ENCODE data around the gene AKR1C1. TPM values are rescaled to one million over a fixed set of nuclear protein-coding genes. Genes with fewer than 3 reads are reported as not detected.
"Not testable (repeated sequence)": the region's sequence is repeated elsewhere in the genome, so short reads cannot be mapped to it uniquely, and the experiment has no call there.

Gene AKR1C1
- not detected for polyA plus RNA-seq (ENCODE audit: low read depth in 6 of 6)

GRCh38 chr10:4962876-4963814 lies at the start of gene AKR1C1:
Gene AKR1C1 (plus strand): TSS chr10:4963415. CDS start chr10:4963445, 30 bp downstream.
- H3K36me3 Mint-ChIP-seq; DNase-seq; H3K4me1 Mint-ChIP-seq; ATAC-seq (ENCODE audit: low read depth in 2 of 2); H3K9me3 Mint-ChIP-seq; H3K27ac Mint-ChIP-seq; H3K4me3 Mint-ChIP-seq; H3K27me3 Mint-ChIP-seq: not testable (repeated sequence)

DNA sequence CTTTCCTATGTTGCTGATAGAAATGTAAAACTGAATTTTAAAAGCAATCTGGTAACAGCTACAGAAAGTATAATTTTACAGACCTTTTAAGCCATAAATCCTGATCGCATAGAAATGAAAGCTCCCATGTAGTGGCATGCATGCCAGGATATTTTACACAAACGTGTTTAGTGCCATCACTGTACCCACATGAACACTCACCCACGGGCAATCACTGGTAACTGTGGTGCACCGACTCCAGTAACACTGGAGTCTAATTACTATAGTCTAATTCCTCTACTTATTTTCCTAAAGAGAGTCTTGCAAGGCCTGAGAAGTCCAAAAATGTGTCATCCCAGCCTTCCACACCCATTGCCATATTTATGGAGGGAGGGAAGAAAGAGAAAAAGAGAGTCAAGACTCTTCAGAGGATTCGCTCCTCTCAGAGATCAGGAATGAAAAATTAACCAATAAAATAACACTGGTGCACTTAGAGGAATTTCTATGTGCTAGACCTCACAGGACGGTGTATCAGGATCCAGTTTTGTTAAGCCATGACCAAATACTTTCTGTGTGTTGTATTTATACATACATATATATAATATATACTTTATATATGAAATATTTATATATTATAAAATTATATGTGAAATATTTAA lies 48.9 kb upstream of the AKR1C1 start:
- H3K27me3 Mint-ChIP-seq = no peaks in the 10 kb centered on the region
- DNase-seq (no peak), ATAC-seq (ENCODE audit: low read depth in 2 of 2) (no peak)
- no peaks in the 10 kb centered on the region for H3K36me3 Mint-ChIP-seq
- H3K27ac Mint-ChIP-seq = no peak overlapping the region
- no peak overlapping the region for H3K4me3 Mint-ChIP-seq
- no peaks in the 10 kb centered on the region for H3K4me1 Mint-ChIP-seq
- peaks cover 0 to 5% (median 0%) of the 10 kb centered on the region in 7 donors for H3K9me3 Mint-ChIP-seq

GRCh38 chr10:4916086-4916716 lies 47.0 kb upstream of the AKR1C1 start:
- H3K27me3 Mint-ChIP-seq = no peaks in the 10 kb centered on the region
- ATAC-seq (ENCODE audit: low read depth in 2 of 2) = no peak
- no peaks in the 10 kb centered on the region for H3K36me3 Mint-ChIP-seq

GRCh38 chr10:4918236-4918635 lies 45.0 kb upstream of the AKR1C1 start:
- ATAC-seq (ENCODE audit: low read depth in 2 of 2) (no peak), DNase-seq (no peak)
- H3K4me1 Mint-ChIP-seq = no peaks in the 10 kb centered on the region
- peaks cover 0 to 2% (median 0%) of the 10 kb centered on the region in 7 donors for H3K9me3 Mint-ChIP-seq
- no peaks in the 10 kb centered on the region for H3K36me3 Mint-ChIP-seq
- H3K27ac Mint-ChIP-seq = no peak overlapping the region
- H3K27me3 Mint-ChIP-seq = no peaks in the 10 kb centered on the region
- H3K4me3 Mint-ChIP-seq = no peak overlapping the region

More at GRCh38 chr10:4916086-4916716, 47.0 kb upstream of the AKR1C1 start:
- Mint-ChIP-seq H3K27ac (no peak overlapping the region), H3K4me3 (no peak overlapping the region), H3K9me3 (no peaks in the 10 kb centered on the region), H3K4me1 (no peaks in the 10 kb centered on the region)
- no peak for DNase-seq

DNA sequence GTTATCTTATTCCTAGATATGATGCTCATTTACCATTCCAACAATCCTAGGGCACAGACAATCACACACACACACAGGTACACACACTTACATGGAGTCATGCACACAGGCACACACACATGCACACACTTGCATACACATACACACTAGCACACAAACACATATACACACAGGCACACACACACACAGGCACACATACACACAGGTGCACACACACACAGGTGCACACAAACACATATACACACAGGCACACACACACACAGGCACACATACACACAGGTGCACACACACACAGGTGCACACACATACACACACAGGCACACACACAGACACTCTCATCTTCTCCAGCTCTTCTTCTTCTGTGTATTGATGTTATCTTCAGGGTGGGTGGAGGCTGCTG lies 38.7 kb upstream of the AKR1C1 start:
- not testable (repeated sequence) for ATAC-seq (ENCODE audit: low read depth in 2 of 2); H3K27ac Mint-ChIP-seq; H3K4me3 Mint-ChIP-seq; DNase-seq; H3K4me1 Mint-ChIP-seq; H3K27me3 Mint-ChIP-seq
- Mint-ChIP-seq H3K9me3 (peaks cover 8 to 37% (median 16%) of the 10 kb centered on the region in 7 donors), H3K36me3 (peaks cover 0 to 13% of the 10 kb centered on the region in 2 donors)

GRCh38 chr10:4926400-4926799 lies 36.8 kb upstream of the AKR1C1 start:
- Mint-ChIP-seq H3K27me3 (no peaks in the 10 kb centered on the region), H3K27ac (no peak overlapping the region), H3K4me3 (no peak overlapping the region), H3K9me3 (peaks cover 11 to 46% (median 22%) of the 10 kb centered on the region in 7 donors), H3K36me3 (peaks cover 0 to 13% of the 10 kb centered on the region in 2 donors), H3K4me1 (no peaks in the 10 kb centered on the region)
- DNase-seq = no peak
- no peak for ATAC-seq (ENCODE audit: low read depth in 2 of 2)

DNA sequence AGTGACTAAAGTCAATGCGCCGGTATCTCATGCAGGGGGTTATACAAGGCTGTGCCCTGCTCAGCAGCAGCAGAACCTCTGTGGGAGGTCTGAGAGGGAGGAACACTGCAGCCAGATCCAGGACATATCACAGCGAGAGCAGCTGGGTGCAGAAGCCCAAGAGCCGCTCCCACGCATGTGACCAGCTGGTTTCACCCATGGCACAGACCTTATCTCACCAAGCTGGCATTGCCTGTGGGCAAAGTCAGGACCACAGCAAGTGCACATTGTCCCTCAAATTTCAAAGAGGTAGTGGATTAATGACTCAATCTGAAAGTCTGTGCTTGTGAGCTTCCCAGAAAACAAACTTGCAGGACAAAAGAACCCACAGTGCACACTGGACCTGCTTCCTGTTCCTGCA lies 31.6 kb upstream of the AKR1C1 start:
- no peak overlapping the region for H3K27ac Mint-ChIP-seq
- H3K36me3 Mint-ChIP-seq = peaks cover 0 to 6% of the 10 kb centered on the region in 2 donors
- no peak for DNase-seq
- H3K4me3 Mint-ChIP-seq = no peak overlapping the region
- no peaks in the 10 kb centered on the region for H3K27me3 Mint-ChIP-seq
- no peak for ATAC-seq (ENCODE audit: low read depth in 2 of 2)
- H3K9me3 Mint-ChIP-seq = peaks cover 5 to 22% (median 9%) of the 10 kb centered on the region in 7 donors
- H3K4me1 Mint-ChIP-seq = no peaks in the 10 kb centered on the region

DNA sequence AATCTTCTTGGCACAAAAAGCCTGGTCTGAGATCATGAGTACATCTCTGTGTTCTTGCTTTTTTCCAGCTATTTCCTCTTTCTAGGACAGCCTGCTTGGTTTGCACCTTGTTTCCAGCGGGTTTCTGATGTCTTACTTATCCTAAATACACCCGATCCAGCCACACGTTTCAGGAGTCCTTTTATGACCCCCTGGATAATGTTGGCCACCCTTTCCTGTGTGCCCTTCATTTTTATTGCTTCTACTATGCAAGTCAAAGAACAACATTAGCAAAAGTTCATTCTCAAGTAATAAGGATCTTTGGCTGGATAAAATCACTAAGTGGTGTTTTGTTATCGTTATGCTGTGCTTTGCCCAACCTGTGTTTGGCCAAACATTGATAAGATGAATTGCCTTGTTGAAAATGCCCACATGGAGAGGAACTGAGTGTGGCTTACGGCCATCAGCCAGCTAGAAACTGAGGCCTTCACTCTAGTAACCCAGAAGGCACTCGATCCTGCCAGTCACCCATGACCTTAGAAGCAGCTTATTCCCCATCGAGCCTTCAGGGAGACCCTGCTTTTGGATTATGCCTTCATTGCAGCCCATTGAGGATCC lies 28.7 kb upstream of the AKR1C1 start:
- H3K4me3 Mint-ChIP-seq = no peak overlapping the region
- ATAC-seq (ENCODE audit: low read depth in 2 of 2) (no peak), DNase-seq (no peak)
- no peaks in the 10 kb centered on the region for H3K36me3 Mint-ChIP-seq
- H3K27ac Mint-ChIP-seq = no peak overlapping the region
- H3K27me3 Mint-ChIP-seq = peaks cover 0 to 7% (median 4%) of the 10 kb centered on the region in 3 donors
- no peaks in the 10 kb centered on the region for H3K4me1 Mint-ChIP-seq
- H3K9me3 Mint-ChIP-seq = peaks cover 0 to 9% (median 5%) of the 10 kb centered on the region in 7 donors

DNA sequence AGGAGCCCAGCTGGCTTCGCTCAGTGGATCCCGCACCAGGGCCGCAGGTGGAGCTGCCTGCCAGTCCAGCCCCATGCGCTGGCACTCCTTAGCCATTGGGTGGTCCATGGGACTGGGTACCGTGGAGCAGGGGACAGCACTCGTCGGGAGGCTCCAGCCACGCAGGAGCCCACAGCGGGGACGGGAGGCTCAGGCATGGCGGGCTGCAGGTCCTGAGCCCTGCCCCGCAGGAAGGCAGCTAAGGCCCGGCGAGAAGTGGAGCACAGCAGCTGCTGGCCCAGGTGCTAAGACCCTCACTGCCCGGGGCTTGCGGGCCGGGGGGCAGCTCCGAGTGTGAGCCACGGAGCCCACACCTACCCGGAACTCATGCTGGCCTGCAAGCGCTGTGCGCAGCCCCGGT lies 25.9 kb upstream of the AKR1C1 start:
- Mint-ChIP-seq H3K9me3 (no peaks in the 10 kb centered on the region), H3K36me3 (no peaks in the 10 kb centered on the region), H3K27ac (no peak overlapping the region), H3K27me3 (peaks cover 0 to 7% (median 4%) of the 10 kb centered on the region in 3 donors), H3K4me3 (no peak overlapping the region), H3K4me1 (no peaks in the 10 kb centered on the region)
- ATAC-seq (ENCODE audit: low read depth in 2 of 2) (no peak), DNase-seq (no peak)

GRCh38 chr10:4939224-4940072 lies 23.8 kb upstream of the AKR1C1 start:
- H3K4me3 Mint-ChIP-seq = no peak overlapping the region
- no peaks in the 10 kb centered on the region for H3K36me3 Mint-ChIP-seq
- no peaks in the 10 kb centered on the region for H3K9me3 Mint-ChIP-seq
- ATAC-seq (ENCODE audit: low read depth in 2 of 2) (no peak), DNase-seq (no peak)
- H3K4me1 Mint-ChIP-seq = no peaks in the 10 kb centered on the region
- peaks cover 0 to 7% (median 4%) of the 10 kb centered on the region in 3 donors for H3K27me3 Mint-ChIP-seq
- H3K27ac Mint-ChIP-seq = peak overlapping the region in 1 of 6 donors; percentile 49

DNA sequence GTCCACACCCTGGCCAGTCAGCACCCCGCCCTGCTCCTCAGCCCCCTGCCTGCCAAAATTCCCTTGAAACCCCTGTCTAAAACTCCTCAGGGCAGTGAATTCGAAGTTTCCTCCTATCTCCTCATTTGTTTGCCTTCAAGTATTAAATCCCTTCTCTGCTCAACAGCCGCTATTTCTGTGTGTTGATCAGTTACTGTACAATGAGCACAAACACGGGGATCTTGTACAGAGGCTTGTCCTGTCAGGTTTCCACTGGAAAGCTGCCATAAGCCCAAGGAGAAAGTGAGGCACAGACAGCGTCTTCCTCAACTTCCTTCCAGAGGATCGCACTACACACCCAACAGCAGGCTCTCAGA lies 23.2 kb upstream of the AKR1C1 start:
- not testable (repeated sequence) for H3K4me1 Mint-ChIP-seq; H3K36me3 Mint-ChIP-seq; H3K9me3 Mint-ChIP-seq; H3K27ac Mint-ChIP-seq; H3K27me3 Mint-ChIP-seq; H3K4me3 Mint-ChIP-seq; ATAC-seq (ENCODE audit: low read depth in 2 of 2); DNase-seq

DNA sequence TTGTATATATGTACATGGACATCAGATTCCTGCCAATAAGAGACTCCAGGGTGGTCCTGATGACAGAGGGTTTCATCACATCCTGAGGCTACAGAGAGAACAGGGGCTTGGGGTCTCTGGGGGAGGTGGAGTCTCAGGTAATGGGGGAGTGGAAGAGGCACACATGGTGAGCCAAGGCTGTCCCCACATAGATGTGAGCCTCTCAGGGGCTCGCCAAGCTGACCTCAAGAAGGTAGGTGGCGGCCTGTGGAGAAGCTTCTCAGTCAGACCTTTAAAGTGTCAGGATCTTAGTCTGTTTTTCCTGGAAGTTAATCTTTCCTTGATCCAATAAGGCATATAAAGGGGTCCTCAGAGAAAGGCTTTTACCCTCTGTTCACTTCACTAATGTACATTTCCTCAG lies 22.3 kb upstream of the AKR1C1 start:
- not testable (repeated sequence) for H3K4me3 Mint-ChIP-seq; H3K36me3 Mint-ChIP-seq; ATAC-seq (ENCODE audit: low read depth in 2 of 2); DNase-seq; H3K9me3 Mint-ChIP-seq; H3K4me1 Mint-ChIP-seq; H3K27ac Mint-ChIP-seq; H3K27me3 Mint-ChIP-seq
